ENCODE results near the gene CBFB.
A peak's percentile ranks its signal among the peaks of the same experiment; 100 is the strongest.

The CBFB gene

GRCh38 chr16:67147437-67148140, 118.6 kb downstream of the CBFB start:
- H3K4me3 ChIP-seq (replicated peaks; ENCODE audit: low read depth, low read length) = no peak overlapping the region
- TF ChIP-seq CTCF (IDR thresholded peaks at IDR 0.05; ENCODE audit: low read depth, low read length, missing control alignments) = no peak
- no peak for DNase-seq (ENCODE audit: extremely low read depth, low read depth)

- no peak overlapping the region for H3K4me3 ChIP-seq (replicated peaks; ENCODE audit: low read depth, low read length)
- DNase-seq (ENCODE audit: extremely low read depth, low read depth) = no peak
- no peak for TF ChIP-seq CTCF (IDR thresholded peaks at IDR 0.05; ENCODE audit: low read depth, low read length, missing control alignments)
These were observed 119.3 kb downstream of the CBFB start for GRCh38 chr16:67148221-67148620.

- TF ChIP-seq CTCF (IDR thresholded peaks at IDR 0.05; ENCODE audit: low read depth, low read length, missing control alignments) = no peak
- DNase-seq (ENCODE audit: extremely low read depth, low read depth) = no peak
- no peak overlapping the region for H3K4me3 ChIP-seq (replicated peaks; ENCODE audit: low read depth, low read length)
These were observed 119.8 kb downstream of the CBFB start for GRCh38 chr16:67148656-67149275.

GRCh38 chr16:67149276-67150046, 120.5 kb downstream of the CBFB start:
- DNase-seq (ENCODE audit: extremely low read depth, low read depth) = no peak
- no peak overlapping the region for H3K4me3 ChIP-seq (replicated peaks; ENCODE audit: low read depth, low read length)

GRCh38 chr16:67150047-67150832, 121.3 kb downstream of the CBFB start:
- peak overlapping the region; percentile 50 for H3K4me3 ChIP-seq (replicated peaks; ENCODE audit: low read depth, low read length)
- DNase-seq (ENCODE audit: extremely low read depth, low read depth) = no peak

More at GRCh38 chr16:67149276-67150046, 120.5 kb downstream of the CBFB start:
- no peak for TF ChIP-seq CTCF (IDR thresholded peaks at IDR 0.05; ENCODE audit: low read depth, low read length, missing control alignments)

More at GRCh38 chr16:67150047-67150832, 121.3 kb downstream of the CBFB start:
- no peak for TF ChIP-seq CTCF (IDR thresholded peaks at IDR 0.05; ENCODE audit: low read depth, low read length, missing control alignments)
